Effector CD4-positive, alpha-beta T cell (primary cell): ENCODE results near the gene RAD51B.

Experiments
- DNase-seq: peaks from one replicate; pipeline ENCODE4 v3.0.0-alpha.2; 2020

Gene RAD51B

GRCh38 chr14:68349900-68350629 lies 530.5 kb downstream of the RAD51B start:
- DNase-seq: no peak

- no peak for DNase-seq
These were observed 535.8 kb downstream of the RAD51B start for GRCh38 chr14:68355415-68355814.

- DNase-seq: no peak
These were observed 538.2 kb downstream of the RAD51B start for GRCh38 chr14:68357777-68358176.

- DNase-seq: no peak
These were observed 538.9 kb downstream of the RAD51B start for GRCh38 chr14:68358500-68358899.

- DNase-seq: no peak
These were observed 539.6 kb downstream of the RAD51B start for GRCh38 chr14:68359022-68359836.

- DNase-seq: no peak
These were observed 540.4 kb downstream of the RAD51B start for GRCh38 chr14:68359837-68360552.

GRCh38 chr14:68361231-68361630 lies 541.7 kb downstream of the RAD51B start:
- no peak for DNase-seq

- DNase-seq: no peak
These were observed 543.3 kb downstream of the RAD51B start for GRCh38 chr14:68362846-68363245.

- no peak for DNase-seq
These were observed 543.9 kb downstream of the RAD51B start for GRCh38 chr14:68363466-68363842.

GRCh38 chr14:68363843-68364767 lies 544.5 kb downstream of the RAD51B start:
- DNase-seq: no peak

- DNase-seq: no peak
These were observed 545.2 kb downstream of the RAD51B start for GRCh38 chr14:68364792-68365192.

- DNase-seq: no peak
These were observed 545.6 kb downstream of the RAD51B start for GRCh38 chr14:68365228-68365627.

- no peak for DNase-seq
These were observed 547.1 kb downstream of the RAD51B start for GRCh38 chr14:68366656-68367055.

- DNase-seq: no peak
These were observed 548.0 kb downstream of the RAD51B start for GRCh38 chr14:68367536-68367935.

GRCh38 chr14:68368850-68369249 lies 549.3 kb downstream of the RAD51B start:
- DNase-seq: no peak

GRCh38 chr14:68369281-68370056 lies 549.9 kb downstream of the RAD51B start:
- DNase-seq: no peak

- no peak for DNase-seq
These were observed 550.4 kb downstream of the RAD51B start for GRCh38 chr14:68370057-68370360.

GRCh38 chr14:68372368-68372767 lies 552.8 kb downstream of the RAD51B start:
- no peak for DNase-seq

- no peak for DNase-seq
These were observed 553.6 kb downstream of the RAD51B start for GRCh38 chr14:68373124-68373646.

GRCh38 chr14:68373847-68374444 lies 554.4 kb downstream of the RAD51B start:
- no peak for DNase-seq

GRCh38 chr14:68374682-68375081 lies 555.1 kb downstream of the RAD51B start:
- no peak for DNase-seq
